PFSK-1 (cell line): ENCODE results near the gene MAD1L1.

Source experiments
- FOXP2 ChIP-seq: optimal IDR thresholded peaks from 2 replicates; pipeline ENCODE3; 2011; ENCODE audit warnings: borderline replicate concordance, control low read depth, inconsistent platforms; ENCODE audit not compliant: insufficient read depth; ENCODE audit errors: extremely low read length, extremely low read depth
- POLR2AphosphoS5 ChIP-seq: IDR thresholded peaks from 2 replicates; pipeline ENCODE4 v1.6.1; 2012; ENCODE audit warnings: low read depth, mild to moderate bottlenecking, control low read depth, low read length, moderate library complexity
- SIN3A ChIP-seq: IDR thresholded peaks from 2 replicates; pipeline ENCODE4 v1.6.1; 2012; ENCODE audit warnings: mild to moderate bottlenecking, low read length, moderate library complexity, borderline replicate concordance; ENCODE audit not compliant: insufficient read depth
- TAF1 ChIP-seq: IDR thresholded peaks from 2 replicates; pipeline ENCODE4 v1.6.1; 2012; ENCODE audit warnings: low read length, control low read depth, borderline replicate concordance; ENCODE audit not compliant: insufficient read depth
- TF ChIP-seq, protein P1 (sequence below), 2 experiments: IDR thresholded peaks; 2 replicates each; pipeline versions ENCODE4 v1.6.1 to v1.8.0; 2011 to 2012; ENCODE audit warnings: low read depth in 2 of 2, low read length in 2 of 2, control low read depth in 1 of 2, inconsistent platforms in 1 of 2, mild to moderate bottlenecking in 1 of 2, moderate library complexity in 1 of 2; ENCODE audit not compliant: insufficient read depth in 1 of 2

MAD1L1 gene

DNA sequence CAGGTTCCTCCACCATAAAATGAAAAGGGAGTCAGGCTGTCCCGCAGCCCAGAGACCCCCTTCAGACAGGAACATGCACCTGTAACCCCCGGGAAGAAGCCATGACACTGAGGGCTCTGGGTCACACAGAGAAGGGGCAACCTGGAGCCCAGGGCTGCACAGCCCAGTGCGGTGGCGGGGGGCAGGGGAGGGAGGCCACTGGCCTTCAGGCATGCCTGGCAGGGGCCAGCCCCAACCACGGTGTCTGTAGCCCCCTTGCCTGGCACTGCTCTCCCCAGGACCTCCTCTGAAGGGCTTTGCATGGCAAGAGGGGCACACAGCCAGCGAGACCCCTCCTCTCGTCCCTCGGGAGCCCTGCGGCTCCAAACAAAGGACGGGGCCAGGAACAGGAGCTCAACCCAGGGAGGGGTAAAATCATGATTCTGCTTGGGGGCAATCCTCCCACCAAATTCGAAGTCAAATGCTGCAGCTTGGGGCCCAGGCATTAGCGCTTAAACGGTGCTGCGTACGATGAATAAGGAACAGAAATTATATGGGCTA, 235.1 kb downstream of the MAD1L1 start:
- TF ChIP-seq FOXP2 (no peak), SIN3A (no peak), TAF1 (no peak), POLR2AphosphoS5 (no peak)
- TF ChIP-seq, protein P1, sequence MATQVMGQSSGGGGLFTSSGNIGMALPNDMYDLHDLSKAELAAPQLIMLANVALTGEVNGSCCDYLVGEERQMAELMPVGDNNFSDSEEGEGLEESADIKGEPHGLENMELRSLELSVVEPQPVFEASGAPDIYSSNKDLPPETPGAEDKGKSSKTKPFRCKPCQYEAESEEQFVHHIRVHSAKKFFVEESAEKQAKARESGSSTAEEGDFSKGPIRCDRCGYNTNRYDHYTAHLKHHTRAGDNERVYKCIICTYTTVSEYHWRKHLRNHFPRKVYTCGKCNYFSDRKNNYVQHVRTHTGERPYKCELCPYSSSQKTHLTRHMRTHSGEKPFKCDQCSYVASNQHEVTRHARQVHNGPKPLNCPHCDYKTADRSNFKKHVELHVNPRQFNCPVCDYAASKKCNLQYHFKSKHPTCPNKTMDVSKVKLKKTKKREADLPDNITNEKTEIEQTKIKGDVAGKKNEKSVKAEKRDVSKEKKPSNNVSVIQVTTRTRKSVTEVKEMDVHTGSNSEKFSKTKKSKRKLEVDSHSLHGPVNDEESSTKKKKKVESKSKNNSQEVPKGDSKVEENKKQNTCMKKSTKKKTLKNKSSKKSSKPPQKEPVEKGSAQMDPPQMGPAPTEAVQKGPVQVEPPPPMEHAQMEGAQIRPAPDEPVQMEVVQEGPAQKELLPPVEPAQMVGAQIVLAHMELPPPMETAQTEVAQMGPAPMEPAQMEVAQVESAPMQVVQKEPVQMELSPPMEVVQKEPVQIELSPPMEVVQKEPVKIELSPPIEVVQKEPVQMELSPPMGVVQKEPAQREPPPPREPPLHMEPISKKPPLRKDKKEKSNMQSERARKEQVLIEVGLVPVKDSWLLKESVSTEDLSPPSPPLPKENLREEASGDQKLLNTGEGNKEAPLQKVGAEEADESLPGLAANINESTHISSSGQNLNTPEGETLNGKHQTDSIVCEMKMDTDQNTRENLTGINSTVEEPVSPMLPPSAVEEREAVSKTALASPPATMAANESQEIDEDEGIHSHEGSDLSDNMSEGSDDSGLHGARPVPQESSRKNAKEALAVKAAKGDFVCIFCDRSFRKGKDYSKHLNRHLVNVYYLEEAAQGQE (IDR thresholded peaks at IDR 0.05; ENCODE audit: insufficient read depth in 1 of 2, low read depth in 2 of 2, low read length in 2 of 2): no peak

- TF ChIP-seq, protein P1 (IDR thresholded peaks at IDR 0.05; ENCODE audit: insufficient read depth in 1 of 2, low read depth in 2 of 2, low read length in 2 of 2): no peak
- no peak for TF ChIP-seq TAF1
- no peak for TF ChIP-seq POLR2AphosphoS5
- no peak for TF ChIP-seq FOXP2
- no peak for TF ChIP-seq SIN3A
Measured at GRCh38 chr7:1996816-1997215, 235.9 kb downstream of the MAD1L1 start.

GRCh38 chr7:1995426-1995825, 237.3 kb downstream of the MAD1L1 start:
- TF ChIP-seq SIN3A (no peak), FOXP2 (no peak), TAF1 (no peak)

GRCh38 chr7:1994931-1995330, 237.8 kb downstream of the MAD1L1 start:
- TF ChIP-seq SIN3A (no peak), TAF1 (no peak), FOXP2 (no peak), POLR2AphosphoS5 (no peak)
- TF ChIP-seq, protein P1 (IDR thresholded peaks at IDR 0.05; ENCODE audit: insufficient read depth in 1 of 2, low read depth in 2 of 2, low read length in 2 of 2): no peak

- TF ChIP-seq POLR2AphosphoS5 (no peak), TAF1 (no peak), SIN3A (no peak), FOXP2 (no peak)
- TF ChIP-seq, protein P1 (IDR thresholded peaks at IDR 0.05; ENCODE audit: insufficient read depth in 1 of 2, low read depth in 2 of 2, low read length in 2 of 2): no peak
Measured at GRCh38 chr7:1993776-1994740, 238.7 kb downstream of the MAD1L1 start.
